ENCODE data around the gene DAPL1.

DAPL1 gene, protein sequence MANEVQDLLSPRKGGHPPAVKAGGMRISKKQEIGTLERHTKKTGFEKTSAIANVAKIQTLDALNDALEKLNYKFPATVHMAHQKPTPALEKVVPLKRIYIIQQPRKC

DNA sequence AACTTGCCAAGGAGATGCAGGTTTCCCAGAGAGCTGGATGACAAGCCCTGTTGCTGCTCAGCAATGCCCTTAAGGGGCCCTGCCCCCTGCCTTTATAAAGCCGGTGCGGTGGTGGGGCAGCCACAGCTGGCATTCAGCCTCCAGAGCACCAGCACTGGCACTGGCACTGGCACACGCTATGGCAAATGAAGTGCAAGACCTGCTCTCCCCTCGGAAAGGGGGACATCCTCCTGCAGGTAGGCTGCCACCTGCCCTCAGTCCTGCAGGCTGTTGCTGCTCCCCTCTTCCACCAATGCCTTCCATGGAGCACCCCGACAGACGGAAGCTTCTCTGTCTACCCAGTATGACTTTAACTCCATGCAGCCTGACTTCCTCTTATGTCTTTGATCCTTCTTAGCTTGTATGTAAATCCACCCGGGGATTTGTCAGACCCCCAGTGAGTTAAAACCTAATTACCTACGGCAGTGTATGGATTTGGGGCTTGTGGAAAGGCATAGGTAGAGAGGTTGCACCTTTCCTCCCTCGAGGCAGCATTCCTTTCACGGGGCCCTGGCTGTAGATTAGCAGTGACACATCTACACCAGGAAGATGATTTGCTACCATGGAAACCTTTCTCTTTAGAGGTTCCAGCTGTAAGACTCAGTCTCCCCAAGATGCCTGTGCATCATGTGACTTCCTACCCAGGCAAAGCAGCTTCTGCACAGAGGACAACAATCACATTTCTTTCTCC, at the start of gene DAPL1:
DAPL1 (plus strand) TSS at position 123 of the 730 bp plus-strand sequence; CDS start at position 179, 56 bp downstream.
- DNase-seq (ENCODE audit: low read depth) = no peak

DNA sequence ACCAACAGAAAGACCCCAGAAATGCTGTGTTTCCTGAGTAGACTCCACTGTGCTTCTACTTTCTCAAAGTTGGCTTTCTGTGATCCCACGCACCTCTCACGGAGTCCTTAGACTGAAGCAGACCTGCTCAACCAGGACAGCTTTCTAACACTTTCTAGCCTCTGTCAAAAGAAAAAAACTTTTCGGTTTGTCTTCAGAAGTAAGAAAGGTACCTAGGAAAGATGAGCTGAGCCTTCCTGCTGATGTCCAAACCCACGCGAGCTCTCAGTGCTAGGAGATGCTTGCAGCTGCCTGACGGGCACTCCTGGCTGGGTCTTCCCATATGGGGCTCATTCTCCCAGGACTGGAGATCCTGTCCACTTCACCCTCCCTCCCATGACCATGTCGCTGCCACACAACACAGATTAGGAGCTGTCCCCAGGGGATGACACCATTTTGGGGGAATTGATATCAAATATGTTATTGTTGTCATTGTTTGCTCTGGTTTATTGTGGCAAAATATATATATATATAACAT, 49.2 kb upstream of the DAPL1 start:
- no peak for DNase-seq (ENCODE audit: low read depth)

DNA sequence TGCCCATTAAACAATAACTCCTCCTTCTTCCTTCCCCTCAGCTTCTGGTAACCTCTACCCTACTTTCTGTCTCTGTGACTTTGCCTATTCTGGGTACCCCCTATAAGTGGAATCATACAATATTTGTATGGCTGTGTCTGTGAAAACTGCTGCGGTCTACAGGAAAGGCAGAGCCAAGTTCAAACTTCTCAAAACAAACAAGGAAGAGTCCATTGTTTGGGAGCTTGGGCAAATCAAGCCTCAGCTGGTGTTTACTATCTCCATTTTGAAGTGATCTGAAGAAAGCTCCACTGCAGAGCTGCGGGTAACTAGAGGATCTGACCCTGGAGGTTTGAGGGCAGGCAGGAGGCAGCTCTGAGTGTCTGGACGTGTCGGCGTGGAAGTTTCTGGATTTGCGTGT, 48.6 kb upstream of the DAPL1 start:
- no peak for DNase-seq (ENCODE audit: low read depth)

DNA sequence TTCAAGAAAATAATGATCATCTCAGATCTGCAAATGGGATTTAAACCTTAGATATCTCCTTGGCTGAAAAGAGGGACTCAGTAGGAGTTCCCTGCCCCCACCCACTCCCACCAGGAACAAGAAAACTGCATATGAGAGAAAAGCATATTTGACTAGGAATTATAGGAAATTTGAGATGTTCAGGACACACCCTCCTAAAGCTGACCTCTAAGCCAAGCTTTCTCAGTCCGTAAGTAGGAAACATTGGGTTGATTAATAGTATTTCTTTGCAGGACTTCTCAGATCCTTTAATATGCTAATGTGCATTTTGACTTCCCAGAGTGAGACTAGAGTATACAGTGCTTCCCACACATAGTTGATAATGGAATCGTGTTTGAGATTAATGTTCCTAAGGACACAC, 47.8 kb upstream of the DAPL1 start:
- no peak for DNase-seq (ENCODE audit: low read depth)

DNA sequence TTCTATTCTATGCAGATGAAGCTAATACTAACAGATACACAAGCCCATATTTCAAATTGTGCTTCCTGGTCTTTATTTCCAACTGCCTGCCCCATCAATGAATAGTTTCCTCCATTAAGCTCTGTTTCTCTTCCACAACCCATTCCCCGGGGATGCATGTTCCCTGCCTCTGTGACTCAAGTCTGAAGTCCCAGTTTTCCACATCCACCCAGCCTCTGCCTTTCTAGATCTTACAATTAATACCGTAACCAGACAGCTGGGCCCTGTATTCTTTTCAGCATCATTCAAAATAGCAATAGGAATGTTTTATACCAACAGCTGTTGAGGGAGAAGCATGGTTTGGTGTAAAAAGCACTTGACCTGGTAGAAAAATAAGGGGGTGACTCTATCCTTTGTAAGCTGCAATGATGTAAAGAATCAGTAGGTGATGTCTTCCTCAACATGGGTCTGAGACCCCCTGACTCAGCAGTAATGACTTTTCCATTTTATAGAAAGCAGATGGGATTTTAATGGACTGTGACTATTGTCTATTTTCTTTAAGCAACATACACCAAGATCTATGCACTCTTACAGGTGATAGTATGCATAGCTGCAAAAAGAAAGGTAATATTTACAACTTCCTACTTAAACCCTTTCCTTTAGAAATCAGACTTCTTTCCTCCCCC, 46.1 kb upstream of the DAPL1 start:
- no peak for DNase-seq (ENCODE audit: low read depth)

DNA sequence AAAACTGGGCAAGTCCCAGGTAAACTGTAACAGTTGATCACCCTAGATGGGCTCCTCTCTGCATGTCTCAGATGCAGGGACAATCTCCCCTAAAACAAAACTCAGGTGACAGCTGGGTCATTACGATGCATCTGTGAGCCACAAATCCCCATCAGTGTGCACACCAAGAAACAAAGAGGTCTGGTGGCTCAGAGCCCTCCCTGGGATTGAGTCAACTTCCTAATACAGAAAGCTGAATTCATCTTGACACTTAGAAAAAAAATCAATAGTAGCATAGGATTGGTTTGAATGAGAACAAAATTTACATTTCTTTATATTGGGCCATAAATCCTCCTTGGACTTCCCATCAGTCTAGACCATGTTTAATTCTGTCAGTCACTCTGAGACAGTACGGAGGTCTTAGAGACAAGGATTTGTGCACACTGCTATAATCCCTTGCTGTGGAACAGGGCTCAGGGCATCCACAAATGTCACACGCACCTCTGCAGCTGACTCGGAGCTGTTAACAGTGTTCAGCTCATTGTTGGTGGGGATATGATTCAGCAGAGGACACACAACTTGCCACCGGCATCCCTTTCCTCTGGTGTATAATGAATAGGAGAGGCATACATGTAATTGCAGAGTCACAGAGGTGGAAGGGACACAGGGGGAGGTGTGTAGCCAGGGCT, 44.5 kb upstream of the DAPL1 start:
- DNase-seq (ENCODE audit: low read depth) = no peak

DNA sequence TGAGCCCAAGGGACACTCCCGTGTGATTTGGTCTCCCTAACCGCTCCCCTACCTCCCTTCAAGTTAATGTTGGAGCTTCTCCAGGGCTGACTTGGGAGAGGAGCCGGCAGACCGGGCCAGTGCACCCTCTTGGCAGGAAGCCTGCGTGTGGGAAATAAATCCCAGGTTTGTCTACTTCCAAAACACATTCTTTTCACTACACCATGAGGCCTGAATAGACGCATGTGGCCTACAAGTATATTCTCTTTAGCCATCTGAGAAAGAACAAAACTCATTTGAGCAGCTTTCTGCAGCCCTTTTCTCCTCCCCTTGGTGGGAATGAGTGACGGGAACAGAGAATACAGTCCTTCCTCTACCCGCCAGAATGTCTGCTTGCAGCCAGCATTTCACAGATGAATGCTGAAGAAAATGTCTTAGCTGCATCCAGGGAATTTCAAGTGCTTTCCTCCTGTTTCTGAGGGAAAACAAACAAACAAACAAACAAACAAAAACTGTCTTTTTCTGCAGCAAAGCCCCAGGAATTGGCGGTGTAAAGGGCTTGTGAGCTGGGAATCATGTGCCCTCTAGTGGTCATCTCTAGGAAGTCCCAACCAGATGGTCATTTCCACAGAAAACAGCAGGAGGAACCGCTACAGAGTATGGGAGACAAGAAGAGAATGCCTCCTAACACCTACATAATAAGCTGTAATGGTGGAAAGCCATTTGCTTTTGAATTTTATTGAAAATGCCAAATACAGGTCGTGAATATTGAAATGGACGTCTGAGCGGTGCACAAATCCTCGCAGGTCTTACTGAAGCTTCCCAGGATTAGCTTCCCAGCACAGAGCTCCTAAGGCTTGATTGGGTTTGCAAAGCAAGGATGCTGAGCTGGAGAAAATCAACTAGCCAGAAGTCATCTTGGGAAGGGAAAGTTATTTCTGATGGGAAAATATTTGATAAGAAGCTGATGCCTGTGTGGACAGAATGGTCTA, 41.2 kb upstream of the DAPL1 start:
- DNase-seq (ENCODE audit: low read depth) = no peak

DNA sequence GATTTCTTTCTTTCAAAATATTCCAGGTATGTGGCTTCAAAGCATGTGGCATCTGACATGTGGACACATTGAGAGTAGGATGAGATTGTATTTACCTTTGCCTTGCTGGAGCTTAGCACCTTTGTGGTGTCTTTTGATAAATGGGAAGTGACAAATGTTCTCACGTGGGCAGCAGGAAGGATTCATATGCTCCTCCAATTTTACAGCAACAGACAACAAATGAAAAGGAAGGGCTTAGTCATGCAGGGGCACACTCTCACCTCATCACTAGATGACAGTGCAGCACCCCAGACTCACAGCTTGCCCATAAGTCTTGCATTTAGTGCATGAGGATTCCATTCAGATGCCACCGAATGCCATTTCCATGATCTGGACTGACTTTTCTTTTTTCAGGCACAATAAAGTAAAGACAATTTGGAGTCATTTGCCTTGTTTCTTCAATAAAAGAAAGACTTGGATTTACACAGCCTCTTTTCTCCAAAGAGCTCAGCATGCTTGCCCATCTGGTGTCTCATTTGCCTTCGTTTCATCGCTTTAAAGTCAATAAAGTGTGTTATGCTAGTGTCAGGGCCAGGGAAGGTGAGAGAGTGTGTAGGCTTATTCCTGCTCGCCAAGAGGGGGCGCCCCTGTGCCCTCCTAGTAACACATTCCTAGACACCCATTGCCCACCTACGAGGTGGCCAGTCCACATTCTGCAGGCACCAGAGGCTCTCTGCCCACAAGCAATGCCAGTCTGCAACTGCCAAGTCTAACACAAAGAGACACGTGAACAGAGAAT, 39.6 kb upstream of the DAPL1 start:
- DNase-seq (ENCODE audit: low read depth) = no peak

DNA sequence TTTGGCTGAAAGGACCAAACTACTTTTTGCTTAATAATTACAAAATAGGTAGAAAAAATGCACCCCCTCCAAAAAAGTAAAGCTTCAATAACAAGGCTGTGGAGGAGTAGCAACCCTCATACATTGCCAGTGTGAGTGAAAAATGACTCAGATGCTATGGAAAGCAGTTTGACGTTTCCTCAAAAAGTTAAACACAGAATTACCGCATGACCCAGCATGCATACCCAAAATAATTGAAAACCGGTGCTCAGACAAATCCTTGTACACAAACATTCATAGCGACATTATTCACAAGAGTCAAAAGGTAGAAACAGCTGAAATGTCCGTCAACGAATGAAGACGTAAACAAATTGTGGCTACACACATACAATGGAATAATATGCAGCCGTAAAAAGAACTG, 38.8 kb upstream of the DAPL1 start:
- no peak for DNase-seq (ENCODE audit: low read depth)

DNA sequence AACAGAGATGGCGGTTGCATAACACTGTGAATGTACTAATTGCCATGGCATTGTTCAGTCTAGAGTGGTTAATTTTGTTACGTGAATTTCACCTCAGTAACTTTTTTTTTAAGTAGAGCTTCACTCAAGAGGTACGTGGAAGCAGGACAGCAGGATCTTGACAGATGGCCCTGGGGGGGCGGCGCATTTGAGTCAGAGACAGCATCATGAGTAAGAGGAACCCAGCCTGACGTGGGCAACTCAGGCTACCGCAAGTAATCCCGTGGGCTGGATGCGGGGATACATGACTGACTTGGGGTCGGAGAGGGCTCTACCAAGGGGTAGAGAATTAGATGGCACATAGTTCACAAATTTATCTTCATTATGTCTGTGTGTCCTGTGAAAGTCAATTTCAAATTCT, 38.1 kb upstream of the DAPL1 start:
- DNase-seq (ENCODE audit: low read depth) = no peak

DNA sequence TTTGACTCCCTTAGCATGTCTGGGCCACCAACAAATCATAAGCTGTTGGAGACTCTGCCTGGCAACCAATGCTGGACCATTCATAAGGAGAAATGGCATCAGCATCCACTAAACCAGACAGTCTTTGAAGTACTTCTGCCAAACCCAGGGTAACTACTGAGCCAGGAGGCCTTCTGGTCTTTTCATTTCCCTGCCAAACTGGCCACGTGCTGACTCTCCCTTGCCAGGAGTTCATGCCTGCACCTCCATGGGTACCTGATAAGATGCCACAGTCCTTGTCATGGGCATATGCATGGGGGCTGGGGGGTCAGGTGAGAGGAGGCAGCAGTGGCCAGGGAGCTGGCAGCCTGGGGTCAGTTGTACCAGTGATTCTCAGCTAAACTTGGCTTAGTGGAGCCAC, 34.2 kb upstream of the DAPL1 start:
- no peak for DNase-seq (ENCODE audit: low read depth)

DNA sequence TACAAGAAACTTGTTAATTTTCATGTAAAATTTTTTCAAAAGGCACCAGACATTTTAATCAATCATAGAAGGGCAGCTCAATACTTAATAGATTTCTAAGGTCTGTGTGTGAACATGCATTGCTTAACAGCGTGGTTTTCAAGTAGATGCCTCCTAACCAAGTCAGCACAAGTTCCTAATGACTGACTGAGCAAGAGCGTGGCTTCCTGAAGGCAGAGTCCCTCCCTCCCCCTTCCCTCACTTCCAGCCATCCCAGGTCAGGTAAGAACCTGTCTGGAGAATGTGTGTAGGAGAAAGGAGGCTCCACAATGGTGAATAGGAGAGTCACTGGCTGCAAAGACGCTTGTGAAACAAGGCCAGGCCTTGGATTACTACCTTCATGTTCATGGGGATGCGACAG, 33.5 kb upstream of the DAPL1 start:
- DNase-seq (ENCODE audit: low read depth) = no peak

DNA sequence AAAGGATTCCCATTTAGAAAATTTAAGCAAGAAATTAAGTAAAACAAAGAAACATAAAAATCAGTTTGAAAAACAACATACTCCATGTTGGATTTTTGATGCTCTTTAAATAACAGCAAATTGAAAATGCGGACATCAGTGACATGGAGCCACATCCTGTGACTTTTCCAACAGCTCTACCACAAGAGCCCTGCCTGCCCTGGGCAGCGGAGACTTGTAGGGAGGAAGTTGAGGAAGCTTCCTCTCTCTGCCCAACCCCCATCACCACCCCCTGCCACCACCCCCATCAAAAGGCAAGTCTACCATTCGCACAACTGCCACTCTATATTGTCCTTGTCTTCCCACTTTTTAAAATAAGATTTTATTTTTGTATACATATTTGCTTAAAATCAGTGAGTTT, 32.8 kb upstream of the DAPL1 start:
- no peak for DNase-seq (ENCODE audit: low read depth)

DNA sequence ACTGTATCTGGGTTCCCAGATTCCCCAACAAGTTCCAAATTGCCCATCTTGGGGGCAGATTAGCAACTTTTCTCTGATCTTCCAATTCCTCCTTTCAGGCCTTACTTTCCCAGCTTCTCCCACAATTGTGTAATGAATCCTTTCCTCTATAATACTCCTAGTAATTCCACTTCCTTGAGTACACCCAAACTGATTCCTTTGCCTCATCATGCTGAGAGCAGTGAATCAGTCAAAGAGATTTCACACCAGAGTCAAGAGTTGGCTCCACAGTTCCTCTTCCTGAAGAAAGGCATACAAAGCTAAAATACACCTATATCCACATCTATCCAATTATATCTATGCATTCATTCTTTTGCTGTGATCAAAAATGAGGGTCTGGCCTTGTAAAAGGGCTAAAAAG, 28.6 kb upstream of the DAPL1 start:
- no peak for DNase-seq (ENCODE audit: low read depth)

DNA sequence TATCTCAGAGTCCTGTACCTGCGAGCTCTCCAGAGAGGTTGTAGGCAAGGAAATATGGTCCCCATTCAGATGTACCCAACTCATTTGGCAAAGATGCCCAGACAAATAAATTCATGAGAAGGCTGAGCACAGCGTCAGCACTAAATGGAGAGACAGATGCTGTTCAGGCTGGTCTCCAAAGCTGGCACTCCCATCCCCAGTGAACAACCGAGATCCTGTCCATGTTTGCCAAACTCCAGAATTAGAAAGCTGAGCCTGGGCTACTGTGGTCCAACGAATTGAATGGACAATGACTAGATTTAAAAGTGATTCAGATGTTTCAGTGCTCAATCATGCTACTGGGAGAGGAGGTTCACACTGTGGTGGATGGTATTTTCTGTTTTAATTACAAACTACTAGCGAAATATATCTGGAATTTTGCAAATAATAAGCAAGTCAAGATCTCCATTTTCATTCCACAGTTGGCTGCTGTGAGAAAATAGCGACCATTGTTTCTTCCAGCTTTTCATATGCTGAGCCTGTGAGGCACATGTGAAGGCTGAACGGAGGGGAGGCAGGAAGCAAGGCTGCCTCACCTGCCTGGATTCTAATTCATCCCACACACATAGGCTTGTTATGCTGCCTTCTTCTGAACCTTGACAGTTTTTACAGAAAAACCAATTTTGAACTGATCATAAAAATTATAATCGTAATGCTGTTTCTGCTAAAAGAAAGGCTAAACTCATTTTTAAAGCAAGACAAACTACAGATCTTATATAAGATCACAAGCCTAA, 22.6 kb upstream of the DAPL1 start:
- no peak for DNase-seq (ENCODE audit: low read depth)

DNA sequence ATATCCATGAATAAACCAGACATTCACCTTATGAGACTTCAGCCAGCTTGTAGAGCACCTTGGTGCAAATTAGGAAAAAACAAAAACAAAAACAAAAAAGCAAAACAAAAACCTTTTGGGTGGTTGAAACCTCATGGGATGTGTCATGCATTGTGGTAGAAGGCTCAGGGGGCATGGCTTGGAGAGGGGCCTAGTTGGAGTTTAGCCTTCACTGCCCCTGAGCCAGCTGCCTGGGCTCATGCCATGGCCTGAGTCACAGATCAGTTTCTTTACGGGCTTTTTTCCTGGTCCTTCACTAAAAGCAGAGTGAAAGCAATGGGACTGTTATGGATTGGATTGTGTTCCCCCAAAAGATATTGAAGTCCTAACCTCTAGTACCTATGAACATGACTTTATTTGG, 22.0 kb upstream of the DAPL1 start:
- DNase-seq (ENCODE audit: low read depth) = no peak

DNA sequence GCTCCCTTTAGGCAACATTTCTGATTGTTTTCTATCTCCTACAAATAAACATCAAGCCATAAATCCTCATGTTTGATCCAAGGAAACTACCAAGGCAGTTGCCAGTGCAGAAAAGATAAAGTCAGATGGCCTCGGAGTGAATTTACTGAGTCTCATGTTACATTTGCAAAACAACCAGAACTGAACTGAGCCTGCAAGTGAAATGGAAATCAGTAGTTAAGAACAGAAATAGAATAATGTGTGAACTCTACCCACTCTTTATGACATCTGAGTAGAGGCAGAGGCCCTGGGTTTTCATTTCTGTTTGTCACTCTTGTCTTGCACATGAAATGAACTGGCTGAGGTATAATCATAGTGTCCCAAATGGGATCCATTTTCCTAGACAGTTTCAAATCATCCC, 20.4 kb upstream of the DAPL1 start:
- DNase-seq (ENCODE audit: low read depth) = no peak

DNA sequence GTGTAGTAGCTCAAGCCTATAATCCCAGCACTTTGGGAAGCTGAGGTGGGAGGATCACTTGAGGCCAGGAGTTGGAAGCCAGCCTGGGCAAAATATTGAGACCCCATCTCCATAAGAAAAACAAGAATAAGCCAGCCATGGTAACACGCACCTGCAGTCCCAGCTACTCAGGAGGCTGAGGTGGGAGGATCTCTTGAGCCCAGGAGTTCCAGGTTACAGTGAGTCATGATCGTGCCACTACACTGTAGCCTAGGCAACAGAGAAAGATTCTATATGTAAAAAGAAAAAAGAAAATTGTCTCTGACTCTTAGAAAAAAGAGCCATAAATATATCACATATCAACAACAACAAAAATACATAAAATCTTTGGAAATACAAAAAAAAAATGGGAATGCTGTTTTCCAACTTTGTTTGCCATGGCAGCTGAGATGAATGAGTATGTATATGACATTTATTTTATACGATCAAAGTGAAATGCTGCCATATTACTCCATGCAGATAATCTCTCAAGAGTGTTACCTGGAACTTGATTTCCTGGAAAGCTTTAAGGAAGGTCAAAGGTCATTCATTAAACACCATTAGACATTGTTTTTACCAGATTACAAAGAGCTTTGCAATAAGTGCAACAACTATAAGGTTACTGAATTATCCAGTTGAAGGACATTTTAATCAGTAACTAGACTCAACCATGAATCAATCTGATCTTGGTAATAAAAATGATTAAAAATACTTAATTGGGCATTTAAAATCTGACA, 19.7 kb upstream of the DAPL1 start:
- DNase-seq (ENCODE audit: low read depth) = no peak

DNA sequence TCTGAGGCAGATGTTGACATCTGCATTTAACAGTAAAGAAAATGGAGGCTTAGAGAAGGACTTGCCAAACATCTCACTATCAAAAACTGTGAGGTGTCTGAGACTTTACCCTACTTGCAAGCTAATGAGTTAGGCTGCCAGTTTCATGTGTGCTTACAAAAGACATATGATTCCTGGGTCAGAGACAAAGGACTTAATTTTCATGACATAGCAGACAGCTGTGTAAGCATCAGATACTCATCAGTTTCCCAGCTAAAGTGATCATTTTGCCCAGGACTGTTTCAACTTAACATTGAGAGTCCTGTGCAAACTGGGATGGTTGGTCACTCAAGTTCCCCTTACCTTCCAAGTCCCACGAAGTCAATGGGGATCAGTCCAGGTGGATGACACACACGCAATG, 18.9 kb upstream of the DAPL1 start:
- DNase-seq (ENCODE audit: low read depth) = no peak

Measured in stimulated activated CD8-positive, alpha-beta memory T cell treated with anti-CD3 and anti-CD28 coated beads, Interleukin-15, amount 100 ng/mL, for 1 hour (primary cell).